ENCODE results near the gene IL1R1.

DNA sequence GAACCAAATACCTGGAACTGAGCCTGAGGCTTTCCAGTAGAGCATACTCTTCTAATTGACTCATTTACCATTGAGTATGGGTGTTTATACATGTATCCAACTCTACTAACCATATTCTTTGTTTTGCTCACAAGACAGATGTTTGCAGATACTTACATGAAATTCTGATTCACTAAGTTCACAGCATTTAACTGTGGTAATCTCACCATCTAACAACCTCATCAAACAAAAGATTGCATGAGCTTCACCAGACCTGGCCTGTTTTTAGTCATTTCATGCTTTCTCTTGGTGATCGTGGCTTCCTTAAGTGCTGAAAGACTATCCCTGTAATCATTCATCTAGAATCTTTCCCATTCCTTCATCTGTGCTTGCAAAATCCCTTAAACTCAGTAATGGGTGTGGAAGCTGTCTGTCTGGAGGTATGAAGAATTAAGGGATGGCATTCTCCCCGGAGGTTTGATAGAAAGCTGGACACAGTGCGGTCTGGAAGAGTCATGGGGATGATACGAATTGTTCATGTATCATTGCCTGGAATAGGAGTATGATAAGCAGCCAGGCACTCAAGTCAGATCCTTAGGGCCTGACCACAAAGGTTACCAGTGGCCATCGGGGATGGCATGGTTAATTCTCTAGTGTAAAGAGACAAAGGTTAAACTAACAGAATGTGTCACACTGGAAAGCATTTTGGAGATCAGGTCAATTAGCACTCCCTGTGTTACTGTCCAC is 42.0 kb upstream of the IL1R1 start:
- no peak for TF ChIP-seq POLR2AphosphoS5 (IDR thresholded peaks at IDR 0.05)
- TF ChIP-seq CTCF (IDR thresholded peaks at IDR 0.05): no peak

All from esophagus muscularis mucosa (tissue), 3 donors.